AG04449 (cell line): ENCODE measurements around the gene PPIB.

ENCODE experiments used
- CTCF ChIA-PET: fragments of 350-600 bp; formaldehyde crosslinking; extraction: SDS; loops from one replicate; lab custom pipeline; 2021; ENCODE audit warnings: antibody characterized with exemption; lab: Yijun Ruan, JAX
- POLR2A ChIA-PET: fragments of 400-600, 350-600 bp; formaldehyde crosslinking; extraction: SDS; loops from one replicate; lab custom pipeline; 2020; ENCODE audit warnings: antibody characterized with exemption, inconsistent platforms; lab: Yijun Ruan, JAX
- DNase-seq: peaks from one replicate; pipeline ENCODE4 v3.0.0-alpha.2; 2010; ENCODE audit warnings: low read depth, low spot score
- H3K4me3 ChIP-seq: 2 replicates; pipeline ENCODE4 v1.5.1; 2011; ENCODE audit warnings: low read depth, mild to moderate bottlenecking, control low read depth, low read length
- CTCF ChIP-seq: IDR thresholded peaks from one replicate; pipeline ENCODE4 v1.5.1; 2011; ENCODE audit warnings: mild to moderate bottlenecking, moderate library complexity, low read length, control low read depth, inconsistent platforms; ENCODE audit not compliant: insufficient read depth; ENCODE audit errors: missing control alignments

PPIB gene

GRCh38 chr15:64146041-64146440, 16.8 kb downstream of the PPIB start:
- no peak for TF ChIP-seq CTCF
- no peak overlapping the region for H3K4me3 ChIP-seq
- ChIA-PET CTCF (interaction anchor here (1.8 to 5.8 kb wide), 3 partner anchors 8 to 12 kb away, joined by 7 to 32 read pairs (median 27); no protein-coding TSS in a partner anchor), POLR2A (interaction anchor here (1.2 kb wide), 1 partner anchor 15 kb away, joined by 3 read pairs; no protein-coding TSS in a partner anchor)
- no peak for DNase-seq

DNA sequence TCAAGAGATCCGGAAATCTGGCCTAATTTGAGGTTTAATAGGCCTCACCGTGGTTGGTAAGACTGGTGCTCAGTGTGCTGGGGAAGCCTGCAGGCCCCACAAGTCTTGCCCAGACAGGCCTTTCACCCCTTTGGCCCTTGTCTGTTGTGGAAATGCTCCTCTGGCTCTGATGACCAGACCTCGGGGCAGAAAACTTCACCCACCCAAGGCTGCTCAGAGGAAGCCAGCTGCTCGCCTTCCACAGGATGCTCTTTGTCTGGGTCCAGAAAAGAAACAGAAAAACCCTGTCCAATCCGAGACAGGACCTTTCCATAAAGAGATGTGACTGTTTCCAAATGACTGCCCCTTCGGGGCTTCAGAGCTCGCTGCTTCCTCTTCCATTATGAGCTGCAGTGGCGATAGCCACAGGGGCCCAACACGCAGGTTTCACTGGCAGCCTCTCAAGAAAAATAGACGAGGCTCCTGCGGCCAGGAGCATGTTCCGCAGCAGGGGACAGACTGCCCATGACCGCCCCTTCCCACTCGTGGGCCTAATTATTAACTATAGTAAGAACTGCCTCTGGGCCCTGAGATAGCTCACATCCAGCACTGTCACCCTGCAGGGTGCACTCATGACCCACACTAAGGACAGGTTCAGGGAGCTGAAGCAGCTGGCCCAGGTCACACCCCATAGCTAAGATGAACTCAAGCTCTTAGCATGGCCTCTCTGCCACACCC, 18.1 kb downstream of the PPIB start:
- no peak for DNase-seq
- no peak overlapping the region for H3K4me3 ChIP-seq
- no peak for TF ChIP-seq CTCF
- CTCF ChIA-PET = interaction anchor here (3.3 to 5.8 kb wide), 2 partner anchors 9 to 13 kb away, joined by 27 to 32 read pairs; no protein-coding TSS in a partner anchor
- POLR2A ChIA-PET = interaction anchor here (0.6 kb wide), 1 partner anchor 154 kb away, joined by 5 read pairs; no protein-coding TSS in a partner anchor

GRCh38 chr15:64144192-64144564, 18.6 kb downstream of the PPIB start:
- POLR2A ChIA-PET = interaction anchor here (0.8 kb wide), 1 partner anchor 14 kb away, joined by 3 read pairs; no protein-coding TSS in a partner anchor
- CTCF ChIA-PET = interaction anchor here (3.3 kb wide), 1 partner anchor 10 kb away, joined by 32 read pairs; no protein-coding TSS in a partner anchor
- no peak overlapping the region for H3K4me3 ChIP-seq

GRCh38 chr15:64143276-64143675, 19.5 kb downstream of the PPIB start:
- CTCF ChIA-PET = interaction anchor here (3.3 kb wide), 1 partner anchor 11 kb away, joined by 32 read pairs; no protein-coding TSS in a partner anchor
- POLR2A ChIA-PET = no interaction called here

More at GRCh38 chr15:64144192-64144564, 18.6 kb downstream of the PPIB start:
- DNase-seq = no peak
- no peak for TF ChIP-seq CTCF

DNA sequence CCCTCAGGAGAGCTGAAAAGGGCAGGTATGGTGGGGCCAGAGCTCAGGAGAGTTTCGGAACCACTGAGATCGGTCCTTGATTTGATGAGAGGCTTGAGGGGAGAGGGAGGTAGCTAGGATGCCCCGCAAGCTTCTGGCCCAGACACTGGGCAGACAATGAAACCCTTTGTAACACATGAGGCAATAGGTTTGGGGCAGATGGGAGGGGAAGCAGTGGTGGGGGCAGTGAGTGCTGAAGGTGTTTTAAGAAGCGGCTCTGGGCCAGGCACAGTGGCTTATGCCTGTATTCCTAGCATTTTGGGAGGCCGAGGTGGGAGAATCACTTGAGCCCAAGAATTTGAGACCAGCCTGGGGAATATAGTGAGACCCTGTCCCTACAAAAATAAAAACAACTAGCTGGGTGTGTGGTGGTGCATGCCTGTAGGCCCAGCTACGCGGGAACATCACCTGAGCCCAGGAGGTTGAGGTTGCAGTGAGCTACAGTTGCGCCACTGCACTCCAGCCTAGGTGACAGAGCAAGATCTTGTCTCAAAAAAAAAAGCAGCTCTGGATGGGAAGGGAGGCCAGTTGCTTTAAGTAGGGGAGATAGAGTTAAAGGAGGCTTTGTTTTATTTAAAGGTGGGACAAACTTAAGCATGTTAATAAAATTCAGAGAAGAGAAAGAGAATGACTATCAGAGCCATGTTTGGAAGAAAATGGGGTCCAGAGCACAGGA, 20.9 kb downstream of the PPIB start:
- CTCF ChIA-PET = interaction anchor here (0.8 to 1.5 kb wide), 3 partner anchors 10 to 12 kb away, joined by 3 read pairs; no protein-coding TSS in a partner anchor
- H3K4me3 ChIP-seq = no peak overlapping the region
- POLR2A ChIA-PET = no interaction called here
- no peak for TF ChIP-seq CTCF
- DNase-seq = no peak

More at GRCh38 chr15:64143276-64143675, 19.5 kb downstream of the PPIB start:
- no peak for TF ChIP-seq CTCF
- H3K4me3 ChIP-seq = no peak overlapping the region
- DNase-seq = no peak

DNA sequence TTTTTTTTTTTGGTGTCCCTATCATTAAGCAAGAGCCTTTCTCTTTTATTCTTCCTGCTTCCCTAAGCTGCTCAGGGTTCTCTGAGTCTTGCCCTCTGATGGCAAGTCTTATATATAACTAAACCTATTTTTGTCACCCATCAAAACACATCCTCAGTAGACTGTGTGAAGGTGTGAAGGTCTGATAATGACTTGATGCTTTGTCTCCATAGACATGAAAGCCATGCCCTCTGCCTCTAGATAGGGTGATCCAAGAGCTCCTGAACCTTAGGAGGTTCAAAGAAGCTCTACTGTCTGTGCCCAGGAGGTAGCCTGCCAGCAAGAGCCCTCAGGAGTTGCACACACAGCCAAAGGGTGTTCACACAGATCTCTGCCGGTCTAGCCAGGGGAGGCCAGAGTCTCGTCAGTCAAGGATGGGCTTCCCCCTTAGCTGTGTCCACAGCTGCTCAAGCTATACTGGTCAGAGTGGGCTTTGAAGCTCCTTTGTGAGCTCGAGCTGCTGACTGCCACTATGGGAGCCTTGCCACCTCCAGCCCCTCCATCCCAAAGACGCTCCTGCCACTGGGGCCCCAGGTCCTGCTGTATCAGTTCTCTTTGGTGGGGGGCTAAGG, 24.4 kb downstream of the PPIB start:
- POLR2A ChIA-PET = no interaction called here
- CTCF ChIA-PET = interaction anchor here (2.3 kb wide), 1 partner anchor 14 kb away, joined by 7 read pairs; the partner anchor contains the start of gene SNX22
- H3K4me3 ChIP-seq = no peak overlapping the region
- no peak for TF ChIP-seq CTCF
- no peak for DNase-seq
